Neural cell (in vitro differentiated cells): ENCODE data around the gene PCYT1A. TPM values are rescaled to one million over a fixed set of nuclear protein-coding genes. Genes with fewer than 3 reads are reported as not detected.

ENCODE experiments used
- H2AFZ ChIP-seq: fragments of 200-600, 300-800 bp; sonication (generic), shearing (Covaris generic); 2 replicates; pipeline ENCODE4 v1.6.0; 2014; ENCODE audit warnings: low read depth, mild to moderate bottlenecking, antibody characterized with exemption, low read length, moderate library complexity
- H3F3A ChIP-seq: fragments of 200-600 bp; shearing (Covaris generic); 2 replicates; pipeline ENCODE4 v1.6.1; 2016; ENCODE audit warnings: mild to moderate bottlenecking, moderate library complexity, mixed read lengths, antibody characterized with exemption, low read length; ENCODE audit not compliant: insufficient read depth, poor library complexity, severe bottlenecking
- H3K27ac ChIP-seq: fragments of 200-600, 300-800 bp; sonication (generic), shearing (Covaris generic); 2 replicates; pipeline ENCODE4 v1.5.1; 2014; ENCODE audit warnings: mild to moderate bottlenecking, low read length, moderate library complexity
- H3K27me3 ChIP-seq: fragments of 300-800, 200-600 bp; sonication (generic), shearing (Covaris generic); 2 replicates; pipeline ENCODE4 v1.6.0; 2014; ENCODE audit warnings: mild to moderate bottlenecking, low read depth, low read length, moderate library complexity; ENCODE audit not compliant: insufficient read depth
- H3K36me3 ChIP-seq: fragments of 300-800, 200-600 bp; sonication (generic), shearing (Covaris generic); 2 replicates; pipeline ENCODE4 v1.5.1; 2014; ENCODE audit warnings: mild to moderate bottlenecking, antibody characterized with exemption, low read length, moderate library complexity; ENCODE audit not compliant: insufficient read depth
- H3K4me2 ChIP-seq: fragments of 300-800, 200-600 bp; sonication (generic), shearing (Covaris generic); 2 replicates; pipeline ENCODE4 v1.6.0; 2014; ENCODE audit warnings: mild to moderate bottlenecking, low read length
- H3K4me3 ChIP-seq: fragments of 300-800, 200-600 bp; sonication (generic), shearing (Covaris generic); 2 replicates; pipeline ENCODE4 v1.5.1; 2014; ENCODE audit warnings: mild to moderate bottlenecking, low read length, moderate library complexity
- H3K79me2 ChIP-seq: fragments of 200-600 bp; shearing (Covaris generic); replicated peaks from 2 replicates; pipeline ENCODE4 v1.6.0; 2014; ENCODE audit warnings: mild to moderate bottlenecking, low read length, moderate library complexity; ENCODE audit not compliant: insufficient read depth
- H3K9ac ChIP-seq: fragments of 300-800, 200-600 bp; sonication (generic), shearing (Covaris generic); 2 replicates; pipeline ENCODE4 v1.6.1; 2016; ENCODE audit warnings: mild to moderate bottlenecking, low read length, mixed read lengths
- H3K9me2 ChIP-seq: fragments of 200-600 bp; shearing (Covaris generic); 2 replicates; pipeline ENCODE4 v1.6.1; 2016; ENCODE audit warnings: mild to moderate bottlenecking, low read length, mixed read lengths; ENCODE audit not compliant: insufficient read depth
- H3K9me3 ChIP-seq: fragments of 200-600, 300-800 bp; sonication (generic), shearing (Covaris generic); 2 replicates; pipeline ENCODE4 v1.6.1; 2016; ENCODE audit warnings: mild to moderate bottlenecking, mixed run types, low read length, moderate library complexity, mixed read lengths
- H4K20me1 ChIP-seq: fragments of 200-600 bp; shearing (Covaris generic); 2 replicates; pipeline ENCODE4 v1.6.1; 2016; ENCODE audit warnings: mild to moderate bottlenecking, mixed run types; ENCODE audit not compliant: insufficient read depth
- EP300 ChIP-seq: fragments of 450-650 bp; conservative IDR thresholded peaks from 2 replicates; pipeline ENCODE4 v1.6.1; 2014; ENCODE audit warnings: antibody characterized with exemption, mild to moderate bottlenecking, moderate library complexity; ENCODE audit not compliant: poor library complexity, severe bottlenecking
- EZH2 ChIP-seq: fragments of 200-600, 300-800 bp; shearing (Covaris generic), sonication (generic); IDR thresholded peaks from 2 replicates; pipeline ENCODE4 v1.6.1; 2014; ENCODE audit warnings: antibody characterized with exemption, low read length, borderline replicate concordance, mild to moderate bottlenecking; ENCODE audit not compliant: insufficient read depth, poor library complexity, severe bottlenecking
- MXI1 ChIP-seq: fragments of 450-650 bp; conservative IDR thresholded peaks from 2 replicates; pipeline ENCODE4 v1.6.1; 2014; ENCODE audit warnings: antibody characterized with exemption, mild to moderate bottlenecking; ENCODE audit not compliant: poor library complexity, severe bottlenecking
- POLR2AphosphoS5 ChIP-seq: IDR thresholded peaks from 2 replicates; pipeline ENCODE4 v1.6.1; 2012
- RAD21 ChIP-seq: fragments of 450-650 bp; conservative IDR thresholded peaks from 2 replicates; pipeline ENCODE4 v1.6.1; 2014; ENCODE audit warnings: antibody characterized with exemption, mild to moderate bottlenecking, moderate library complexity
- SMC3 ChIP-seq: fragments of 450-650 bp; conservative IDR thresholded peaks from 2 replicates; pipeline ENCODE4 v1.6.1; 2014; ENCODE audit warnings: antibody characterized with exemption, mild to moderate bottlenecking, moderate library complexity; ENCODE audit not compliant: poor library complexity
- TAF1 ChIP-seq: IDR thresholded peaks from 2 replicates; pipeline ENCODE4 v1.6.1; 2012; ENCODE audit warnings: low read depth
- polyA plus RNA-seq: library from polyadenylated mRNA; depleted of rRNA; stranded (reverse); fragments of >200 nt; gene quantifications from 2 replicates; pipeline ENCODE4 v1.2.3, GENCODE V29; 2014
- TF ChIP-seq, protein P1 (sequence below): IDR thresholded peaks from 2 replicates; pipeline ENCODE4 v1.6.1; 2012; ENCODE audit warnings: borderline replicate concordance
- TF ChIP-seq, protein P2 (sequence below): fragments of 450-650 bp; IDR thresholded peaks from 2 replicates; pipeline ENCODE4 v1.5.1; 2014; ENCODE audit warnings: antibody characterized with exemption, mild to moderate bottlenecking, moderate library complexity; ENCODE audit not compliant: poor library complexity, severe bottlenecking

Gene PCYT1A
- polyA plus RNA-seq, 1 donor from 2014 or later = 21.7 TPM

DNA sequence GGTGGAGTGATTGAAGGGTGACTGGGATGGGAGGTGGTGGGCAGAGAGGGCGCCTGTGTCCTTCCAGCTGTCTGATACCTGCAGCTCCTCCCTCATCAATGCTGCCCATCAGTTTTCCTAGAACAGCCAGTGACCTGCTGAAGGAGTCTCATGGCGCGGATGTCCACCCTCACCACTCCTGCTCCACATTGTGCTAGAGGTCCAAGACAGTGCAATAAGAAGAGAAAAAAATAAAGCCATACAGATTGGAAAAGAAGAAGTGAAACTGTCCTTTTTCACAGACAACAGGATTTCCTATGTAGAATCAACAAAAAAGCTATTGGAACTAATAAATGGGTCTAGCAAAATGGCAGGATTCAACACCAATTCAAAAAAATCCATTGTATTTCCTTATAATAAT is 83.7 kb downstream of the PCYT1A start:
- Histone ChIP-seq H3K9ac (no peak overlapping the region), H3K27me3 (no peaks in the 10 kb centered on the region), H3K79me2 (no peaks in the 10 kb centered on the region), H3F3A (no peaks in the 10 kb centered on the region), H4K20me1 (no peaks in the 10 kb centered on the region), H3K9me3 (no peaks in the 10 kb centered on the region), H3K27ac (no peak overlapping the region), H3K9me2 (no peaks in the 10 kb centered on the region), H2AFZ (no peak overlapping the region), H3K4me2 (no peak overlapping the region), H3K36me3 (no peaks in the 10 kb centered on the region), H3K4me3 (no peak overlapping the region)
- TF ChIP-seq, protein P1, sequence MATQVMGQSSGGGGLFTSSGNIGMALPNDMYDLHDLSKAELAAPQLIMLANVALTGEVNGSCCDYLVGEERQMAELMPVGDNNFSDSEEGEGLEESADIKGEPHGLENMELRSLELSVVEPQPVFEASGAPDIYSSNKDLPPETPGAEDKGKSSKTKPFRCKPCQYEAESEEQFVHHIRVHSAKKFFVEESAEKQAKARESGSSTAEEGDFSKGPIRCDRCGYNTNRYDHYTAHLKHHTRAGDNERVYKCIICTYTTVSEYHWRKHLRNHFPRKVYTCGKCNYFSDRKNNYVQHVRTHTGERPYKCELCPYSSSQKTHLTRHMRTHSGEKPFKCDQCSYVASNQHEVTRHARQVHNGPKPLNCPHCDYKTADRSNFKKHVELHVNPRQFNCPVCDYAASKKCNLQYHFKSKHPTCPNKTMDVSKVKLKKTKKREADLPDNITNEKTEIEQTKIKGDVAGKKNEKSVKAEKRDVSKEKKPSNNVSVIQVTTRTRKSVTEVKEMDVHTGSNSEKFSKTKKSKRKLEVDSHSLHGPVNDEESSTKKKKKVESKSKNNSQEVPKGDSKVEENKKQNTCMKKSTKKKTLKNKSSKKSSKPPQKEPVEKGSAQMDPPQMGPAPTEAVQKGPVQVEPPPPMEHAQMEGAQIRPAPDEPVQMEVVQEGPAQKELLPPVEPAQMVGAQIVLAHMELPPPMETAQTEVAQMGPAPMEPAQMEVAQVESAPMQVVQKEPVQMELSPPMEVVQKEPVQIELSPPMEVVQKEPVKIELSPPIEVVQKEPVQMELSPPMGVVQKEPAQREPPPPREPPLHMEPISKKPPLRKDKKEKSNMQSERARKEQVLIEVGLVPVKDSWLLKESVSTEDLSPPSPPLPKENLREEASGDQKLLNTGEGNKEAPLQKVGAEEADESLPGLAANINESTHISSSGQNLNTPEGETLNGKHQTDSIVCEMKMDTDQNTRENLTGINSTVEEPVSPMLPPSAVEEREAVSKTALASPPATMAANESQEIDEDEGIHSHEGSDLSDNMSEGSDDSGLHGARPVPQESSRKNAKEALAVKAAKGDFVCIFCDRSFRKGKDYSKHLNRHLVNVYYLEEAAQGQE = no peak

DNA sequence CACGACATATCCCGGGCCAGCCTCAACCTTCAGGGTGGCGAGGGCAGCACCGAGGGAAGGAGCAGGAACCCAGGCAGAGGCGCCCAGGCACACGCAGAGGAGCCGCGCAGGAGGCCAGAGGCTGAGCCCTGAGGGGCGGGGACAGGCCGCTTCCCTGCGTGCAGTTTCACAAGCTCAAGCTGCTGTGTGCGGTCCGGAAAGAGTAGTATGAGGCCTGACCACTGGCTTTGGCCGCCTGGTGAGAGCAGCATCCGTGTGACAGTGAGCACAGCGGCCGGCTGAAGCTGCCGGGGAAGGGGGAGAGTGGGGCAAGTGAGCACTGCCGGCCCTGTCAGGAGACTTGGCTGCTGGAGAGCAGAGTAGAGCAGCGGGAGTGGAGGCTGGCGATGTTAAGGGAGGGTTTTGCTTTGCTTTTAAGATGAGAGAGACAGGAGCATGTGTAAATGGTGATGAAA is 85.0 kb downstream of the PCYT1A start:
- Histone ChIP-seq H3K27ac (no peak overlapping the region), H2AFZ (no peak overlapping the region), H3K36me3 (no peaks in the 10 kb centered on the region), H3K9me3 (no peaks in the 10 kb centered on the region), H3K9ac (no peak overlapping the region), H4K20me1 (no peaks in the 10 kb centered on the region), H3K4me3 (no peak overlapping the region), H3K9me2 (no peaks in the 10 kb centered on the region), H3K79me2 (no peaks in the 10 kb centered on the region), H3F3A (no peaks in the 10 kb centered on the region), H3K4me2 (no peak overlapping the region), H3K27me3 (no peaks in the 10 kb centered on the region)
- TF ChIP-seq RAD21 (no peak), EZH2 (no peak), POLR2AphosphoS5 (no peak), SMC3 (no peak), EP300 (no peak), MXI1 (no peak), TAF1 (no peak)
- TF ChIP-seq, protein P2, sequence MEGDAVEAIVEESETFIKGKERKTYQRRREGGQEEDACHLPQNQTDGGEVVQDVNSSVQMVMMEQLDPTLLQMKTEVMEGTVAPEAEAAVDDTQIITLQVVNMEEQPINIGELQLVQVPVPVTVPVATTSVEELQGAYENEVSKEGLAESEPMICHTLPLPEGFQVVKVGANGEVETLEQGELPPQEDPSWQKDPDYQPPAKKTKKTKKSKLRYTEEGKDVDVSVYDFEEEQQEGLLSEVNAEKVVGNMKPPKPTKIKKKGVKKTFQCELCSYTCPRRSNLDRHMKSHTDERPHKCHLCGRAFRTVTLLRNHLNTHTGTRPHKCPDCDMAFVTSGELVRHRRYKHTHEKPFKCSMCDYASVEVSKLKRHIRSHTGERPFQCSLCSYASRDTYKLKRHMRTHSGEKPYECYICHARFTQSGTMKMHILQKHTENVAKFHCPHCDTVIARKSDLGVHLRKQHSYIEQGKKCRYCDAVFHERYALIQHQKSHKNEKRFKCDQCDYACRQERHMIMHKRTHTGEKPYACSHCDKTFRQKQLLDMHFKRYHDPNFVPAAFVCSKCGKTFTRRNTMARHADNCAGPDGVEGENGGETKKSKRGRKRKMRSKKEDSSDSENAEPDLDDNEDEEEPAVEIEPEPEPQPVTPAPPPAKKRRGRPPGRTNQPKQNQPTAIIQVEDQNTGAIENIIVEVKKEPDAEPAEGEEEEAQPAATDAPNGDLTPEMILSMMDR = no peak
- TF ChIP-seq, protein P1 = no peak
